NCI-H2227 (cell line): Measurements from ENCODE around the gene TSC2.

Experiments used
- DNase-seq: peaks from one replicate; lab custom pipeline; 2025; ENCODE audit not compliant: unreplicated experiment; lab: John Stamatoyannopoulos, UW

TSC2 gene

GRCh38 chr16:2047330-2048115, at the start of gene TSC2, which contains the start of gene NTHL1:
TSS of gene TSC2 (plus strand) at chr16:2047985. CDS start at chr16:2048616, 631 bp downstream.
TSS of gene NTHL1 (minus strand) at chr16:2047834. CDS start at chr16:2047823, 11 bp downstream.
- peak; percentile 97 for DNase-seq

- DNase-seq: no peak
Observed at GRCh38 chr16:1998360-1998835, 49.4 kb upstream of the TSC2 start.

GRCh38 chr16:1998852-1999801, 48.7 kb upstream of the TSC2 start:
- DNase-seq: no peak

- DNase-seq: no peak
Observed at GRCh38 chr16:1999866-2000514, 47.8 kb upstream of the TSC2 start.

- no peak for DNase-seq
Observed at GRCh38 chr16:2001035-2001434, 46.8 kb upstream of the TSC2 start.

GRCh38 chr16:2001456-2002355, 46.1 kb upstream of the TSC2 start:
- DNase-seq: no peak

GRCh38 chr16:2002406-2003230, 45.2 kb upstream of the TSC2 start:
- DNase-seq: no peak

GRCh38 chr16:2003231-2003826, 44.5 kb upstream of the TSC2 start:
- no peak for DNase-seq

- DNase-seq: peak; percentile 95
Observed at GRCh38 chr16:2003827-2004641, 43.8 kb upstream of the TSC2 start.

GRCh38 chr16:2004795-2005517, 42.8 kb upstream of the TSC2 start:
- peak; percentile 44 for DNase-seq

GRCh38 chr16:2005646-2006045, 42.1 kb upstream of the TSC2 start:
- DNase-seq: no peak

- DNase-seq: no peak
Observed at GRCh38 chr16:2006317-2006716, 41.5 kb upstream of the TSC2 start.

- no peak for DNase-seq
Observed at GRCh38 chr16:2007081-2007836, 40.5 kb upstream of the TSC2 start.

- DNase-seq: no peak
Observed at GRCh38 chr16:2008009-2008526, 39.7 kb upstream of the TSC2 start.

GRCh38 chr16:2008631-2009163, 39.1 kb upstream of the TSC2 start:
- peak; percentile 52 for DNase-seq

GRCh38 chr16:2009164-2009711, 38.5 kb upstream of the TSC2 start:
- no peak for DNase-seq
